Posterior vena cava (tissue), 2 donors: Measurements from ENCODE around the gene PLEKHO1. TPM values are rescaled to one million over a fixed set of nuclear protein-coding genes. Genes with fewer than 3 reads are reported as not detected.
"Not testable (repeated sequence)": the region's sequence is repeated elsewhere in the genome, so short reads cannot be mapped to it uniquely, and the experiment has no call there.

Experiments used
- DNase-seq: peaks from one replicate; pipeline ENCODE4 v3.0.0-alpha.2; 2020; ENCODE audit warnings: low spot score
- intact Hi-C, 2 donors: fragments of 100-400 bp; cut with DNase I; formaldehyde crosslinking; loops; one replicate each; pipeline versions ENCODE4 v1.14.1 to v1.14.2; 2022 to 2023
- total RNA-seq, 2 donors: library from RNA; stranded (reverse); fragmentation: NEBNext Ultra II Directional; extraction: Animal tissue kit (Norgen Biotek cat#: 25700); gene quantifications; one replicate each; pipeline ENCODE4 v1.2.1, GENCODE V29; 2021
- donor health status: DM: yes; HTN: yes; CAD: no.
- donor health status: DM: yes; HTN: yes; CAD: no.

The PLEKHO1 gene
- total RNA-seq, 2 donors from 2014 or later, result 55.6 to 103 TPM

DNA sequence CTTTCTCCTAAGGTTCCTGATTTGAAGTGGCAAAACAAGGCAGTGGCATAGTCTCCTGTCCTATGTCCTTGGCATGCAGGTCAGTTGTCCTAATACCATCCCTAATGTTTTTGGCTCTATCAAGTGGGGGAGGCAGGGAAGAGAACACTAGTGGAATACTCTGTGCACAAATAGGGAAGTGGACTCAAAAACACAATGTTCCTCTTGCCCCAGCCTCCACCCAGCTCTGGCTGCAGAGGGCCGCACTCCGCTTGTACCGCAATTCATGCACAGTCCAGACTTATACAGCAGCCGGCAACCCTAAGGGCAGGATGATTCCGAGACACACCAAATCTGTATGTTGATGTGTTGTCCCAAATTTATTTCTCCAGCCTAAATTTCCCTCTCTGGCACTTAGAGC is 14.5 kb downstream of the PLEKHO1 start:
- no peak for DNase-seq
- intact Hi-C loops, result loop anchor here in 1 of 2 donors (10.0 kb wide), 2 partner anchors 89 to 199 kb away; no protein-coding TSS in a partner anchor

DNA sequence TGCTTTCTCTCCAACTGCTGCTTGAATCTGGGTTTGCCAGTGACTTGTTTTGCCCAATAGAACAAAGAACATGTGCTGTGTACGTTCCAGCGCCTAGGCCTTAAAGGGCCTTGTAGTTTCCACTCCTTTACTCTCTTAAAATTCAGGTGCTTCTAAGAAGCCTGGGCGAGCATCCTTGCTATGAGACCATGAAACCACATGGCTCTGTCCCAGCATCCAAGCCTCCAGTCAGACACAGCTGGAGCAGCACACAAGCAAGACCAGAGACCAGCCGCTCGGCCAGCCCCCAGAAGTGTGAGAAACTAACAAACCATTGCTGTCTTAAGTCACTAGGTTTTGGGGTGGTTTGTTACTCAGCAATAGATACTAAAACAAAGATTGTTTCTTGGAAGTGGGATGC is 15.1 kb downstream of the PLEKHO1 start:
- no peak for DNase-seq
- intact Hi-C loops, result loop anchor here (5.0 to 10.0 kb wide), 3 partner anchors 90 to 200 kb away; no protein-coding TSS in a partner anchor

DNA sequence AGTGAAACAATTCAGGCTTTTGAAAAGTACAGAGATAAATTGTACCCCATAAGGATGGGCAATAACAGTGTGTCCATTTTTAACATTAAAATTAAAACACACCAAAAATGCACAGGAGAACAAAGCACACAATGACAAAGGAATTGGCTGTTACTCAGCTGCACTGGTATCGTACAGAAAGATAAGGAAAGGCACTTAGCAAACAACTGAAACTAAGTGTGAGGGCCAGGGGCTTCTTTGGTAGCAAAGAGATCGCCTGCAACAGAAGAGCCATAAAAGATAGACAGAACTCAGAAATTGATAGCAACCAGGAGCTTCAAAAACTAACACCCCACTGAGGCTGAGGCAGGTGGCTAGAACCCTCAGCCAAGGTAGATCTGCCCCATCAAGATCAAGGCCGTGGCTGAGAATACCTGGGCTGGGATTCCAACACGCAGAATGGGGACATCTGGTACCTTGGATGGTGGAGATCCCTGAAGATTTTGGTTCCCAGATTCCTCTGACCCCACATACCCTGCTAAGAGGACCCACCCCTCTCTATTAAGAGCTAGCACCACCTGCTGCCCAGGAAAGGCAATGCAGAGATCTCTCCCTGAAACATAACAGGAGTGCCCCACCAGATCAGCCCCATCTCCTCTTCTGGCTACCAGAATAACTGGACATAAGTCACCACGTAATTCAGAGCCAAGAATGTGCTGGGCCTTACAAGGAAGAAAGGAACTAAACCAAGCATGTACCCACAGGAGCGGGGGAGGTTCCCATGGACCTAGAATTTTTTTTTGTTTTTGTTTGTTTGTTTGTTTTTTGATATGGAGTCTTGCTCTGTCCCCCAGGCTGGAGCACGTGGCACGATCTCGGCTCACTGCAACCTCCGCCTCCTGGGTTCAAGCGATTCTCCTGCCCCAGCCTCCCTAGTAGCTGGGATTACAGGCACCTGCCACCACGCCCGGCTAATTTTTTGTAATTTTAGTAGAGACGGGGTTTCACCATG is 16.2 kb downstream of the PLEKHO1 start:
- DNase-seq, result no peak
- intact Hi-C loops, result loop anchor here (5.0 to 10.0 kb wide), 3 partner anchors 91 to 201 kb away; no protein-coding TSS in a partner anchor

DNA sequence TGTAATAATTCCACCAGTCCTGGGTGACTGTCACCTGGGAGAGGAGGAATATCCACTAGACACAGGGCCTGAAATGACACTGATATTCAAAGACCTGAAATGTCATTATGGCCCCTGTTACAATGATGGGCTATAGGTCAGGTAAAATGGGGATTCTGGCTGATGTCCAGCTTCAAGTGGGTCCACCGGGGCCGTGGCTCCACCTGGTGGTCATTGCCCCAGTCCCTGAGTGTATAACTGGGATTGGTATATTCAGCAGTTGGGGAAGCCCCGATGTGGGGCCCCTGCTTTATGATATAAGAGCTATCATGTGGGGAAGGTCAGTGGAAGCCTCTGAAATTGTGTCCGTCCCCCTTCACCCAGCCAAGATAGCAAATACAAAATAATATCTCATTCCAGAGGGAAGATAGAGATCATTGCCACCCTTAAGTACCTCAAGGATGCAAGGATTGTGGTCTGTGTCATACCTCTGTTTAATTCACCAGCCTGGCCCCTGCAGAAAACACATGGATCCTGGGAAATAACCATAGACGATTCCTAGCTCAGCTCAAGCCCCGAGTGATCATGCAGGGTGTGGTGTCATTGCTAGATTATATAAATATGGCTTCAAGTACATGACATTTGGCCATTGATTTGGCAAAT is 19.4 kb downstream of the PLEKHO1 start:
- DNase-seq, result peak; percentile 90
- intact Hi-C loops, result loop anchor here (5.0 to 10.0 kb wide), 3 partner anchors 94 to 204 kb away; no protein-coding TSS in a partner anchor

DNA sequence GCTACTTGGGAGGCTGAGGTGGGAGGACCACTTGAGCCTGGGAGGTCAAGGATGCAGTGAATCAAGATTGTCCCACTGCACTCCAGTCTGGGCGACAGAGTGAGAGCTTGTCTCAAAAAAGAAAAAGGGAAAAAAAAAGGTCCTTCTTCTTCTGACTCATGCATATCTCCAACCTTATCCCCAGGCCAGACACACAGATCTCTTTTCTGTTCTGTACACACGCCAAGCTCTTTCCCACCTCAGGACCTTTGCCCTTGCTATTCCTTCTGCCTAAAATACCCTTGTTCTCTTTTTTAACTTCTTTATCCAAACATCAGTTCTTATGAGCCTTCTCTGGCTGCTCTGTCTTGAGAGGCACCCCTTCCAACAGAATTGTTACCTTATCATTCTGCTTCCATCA is 22.1 kb downstream of the PLEKHO1 start:
- DNase-seq, result no peak
- intact Hi-C loops, result loop anchor here in 1 of 2 donors (5.0 kb wide), 1 partner anchor 210 kb away; no protein-coding TSS in a partner anchor

DNA sequence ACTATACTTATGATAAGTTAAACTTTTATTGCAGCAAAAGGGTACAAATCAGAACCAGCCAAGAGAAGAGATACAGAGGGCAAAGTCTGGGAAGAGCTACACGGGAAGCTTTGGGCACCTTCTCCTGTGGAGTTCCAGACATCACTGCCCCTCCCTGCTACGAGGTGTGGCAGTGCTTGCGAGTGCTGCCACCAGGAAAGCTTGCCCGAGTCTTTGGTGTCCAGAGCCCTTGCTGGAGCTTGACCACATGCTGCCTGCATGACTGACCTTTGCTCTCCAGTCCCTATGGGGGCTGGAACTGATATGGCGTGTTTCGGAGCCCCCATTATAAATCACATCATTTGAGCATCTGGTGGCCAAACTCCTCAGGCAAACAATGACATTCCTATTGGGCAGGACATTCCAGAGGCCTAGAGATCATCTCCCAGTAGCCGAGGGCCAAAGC is 23.4 kb downstream of the PLEKHO1 start:
- no peak for DNase-seq
- intact Hi-C loops, result loop anchor here in 1 of 2 donors (5.0 kb wide), 1 partner anchor 211 kb away; no protein-coding TSS in a partner anchor

DNA sequence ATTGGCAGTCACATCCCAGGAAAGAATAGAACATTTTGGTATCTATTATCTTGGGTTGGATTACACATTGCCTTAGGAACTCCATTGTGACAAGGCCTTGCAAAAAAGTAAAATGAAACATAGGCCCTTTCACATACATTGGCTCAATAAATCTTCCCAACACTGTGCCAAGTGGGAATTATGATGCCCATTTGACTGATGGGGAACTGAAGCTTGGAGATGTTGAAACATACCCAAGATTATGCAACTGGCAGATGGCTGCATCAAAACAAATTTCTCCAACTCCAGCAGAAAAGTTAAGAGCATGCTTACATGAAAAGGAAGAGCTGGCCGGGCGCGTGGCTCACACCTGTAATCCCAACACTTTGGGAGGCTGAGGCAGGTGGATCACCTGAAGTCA is 26.9 kb downstream of the PLEKHO1 start:
- intact Hi-C loops, result loop anchor here in 1 of 2 donors (5.0 kb wide), 1 partner anchor 94 kb away; no protein-coding TSS in a partner anchor
- DNase-seq, result no peak

DNA sequence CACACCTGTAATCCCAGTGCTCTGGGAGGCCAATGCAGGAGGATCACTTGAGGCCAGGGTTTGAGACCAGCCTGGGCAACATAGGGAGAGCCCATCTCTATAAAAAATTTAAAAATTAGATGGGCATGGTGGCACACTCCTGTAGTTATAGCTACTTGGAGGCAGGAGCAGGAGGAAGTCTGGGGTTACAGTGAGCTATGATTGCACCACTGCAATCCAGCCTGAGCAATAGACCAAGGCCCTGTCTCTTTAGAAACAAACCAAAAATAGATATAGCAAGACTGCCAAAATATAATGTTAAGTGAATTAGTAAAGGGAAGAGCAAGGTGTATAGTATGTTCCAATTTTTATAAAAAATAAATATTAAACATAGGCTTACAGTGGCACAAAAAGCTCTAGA is 28.8 kb downstream of the PLEKHO1 start:
- intact Hi-C loops, result loop anchor here in 1 of 2 donors (5.0 kb wide), 1 partner anchor 96 kb away; no protein-coding TSS in a partner anchor
- DNase-seq, result no peak

DNA sequence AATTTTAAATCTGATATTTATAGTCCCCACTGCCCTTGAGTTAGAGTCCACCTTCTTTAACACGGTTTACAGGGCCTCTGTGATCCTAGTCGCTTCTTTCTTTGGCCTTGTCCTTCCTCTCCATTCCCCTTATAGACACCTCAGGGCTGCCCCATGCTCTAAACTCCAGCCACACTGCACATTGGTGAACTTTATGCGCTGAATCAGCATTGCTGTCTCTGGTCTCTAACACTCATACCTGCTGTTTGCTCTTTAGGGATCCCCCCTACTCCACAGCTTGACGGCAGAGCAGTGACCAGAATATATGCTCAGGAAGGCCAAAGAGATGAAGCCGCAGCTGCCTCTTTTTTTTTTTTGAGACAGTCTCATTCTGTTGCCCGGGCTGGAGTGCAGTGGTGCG is 30.2 kb downstream of the PLEKHO1 start:
- DNase-seq, result no peak

DNA sequence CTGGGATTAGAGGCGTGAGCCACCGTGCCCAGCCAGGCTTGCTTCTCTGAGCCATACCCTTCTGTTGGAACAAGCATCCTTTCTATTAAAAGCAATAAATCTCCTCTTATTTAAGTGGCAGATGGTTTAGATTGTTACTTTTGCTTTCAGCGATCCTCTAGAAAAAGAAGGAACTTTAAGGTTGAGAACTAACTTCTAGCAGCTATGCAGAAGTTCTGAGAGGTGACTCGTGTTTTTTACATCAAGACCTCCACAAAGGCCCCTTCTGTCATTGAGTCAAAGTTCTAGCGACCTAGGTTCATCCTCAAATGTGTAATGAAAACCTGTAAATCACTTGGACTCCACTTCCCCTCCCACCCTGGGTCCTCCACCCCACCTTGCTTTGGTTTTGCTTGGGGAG is 30.8 kb downstream of the PLEKHO1 start:
- intact Hi-C loops, result no loop called here
- no peak for DNase-seq

More for the DNA sequence above, 30.2 kb downstream of the PLEKHO1 start:
- intact Hi-C loops, result loop anchor here in 1 of 2 donors (5.0 kb wide), 1 partner anchor 98 kb away; no protein-coding TSS in a partner anchor

DNA sequence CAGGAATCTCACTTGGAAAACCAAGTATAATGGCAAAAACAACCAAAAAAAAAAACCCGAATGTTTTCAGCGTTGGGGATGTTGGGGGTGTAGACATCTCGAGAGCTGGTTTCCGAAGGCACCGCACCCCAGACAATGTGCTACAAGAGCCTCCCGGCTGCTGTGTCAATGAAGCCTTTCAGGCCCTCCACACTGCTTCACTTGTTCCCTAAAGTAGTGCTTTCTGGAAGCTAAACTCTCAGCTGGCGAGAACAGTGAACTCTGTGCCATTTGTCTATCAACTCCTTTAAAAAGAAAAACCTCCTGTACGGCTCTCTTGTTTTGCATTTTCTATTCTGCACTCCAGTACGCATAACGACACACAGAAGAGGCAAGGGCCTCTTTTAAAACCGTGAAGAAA is 32.5 kb downstream of the PLEKHO1 start:
- intact Hi-C loops, result no loop called here
- DNase-seq, result no peak

DNA sequence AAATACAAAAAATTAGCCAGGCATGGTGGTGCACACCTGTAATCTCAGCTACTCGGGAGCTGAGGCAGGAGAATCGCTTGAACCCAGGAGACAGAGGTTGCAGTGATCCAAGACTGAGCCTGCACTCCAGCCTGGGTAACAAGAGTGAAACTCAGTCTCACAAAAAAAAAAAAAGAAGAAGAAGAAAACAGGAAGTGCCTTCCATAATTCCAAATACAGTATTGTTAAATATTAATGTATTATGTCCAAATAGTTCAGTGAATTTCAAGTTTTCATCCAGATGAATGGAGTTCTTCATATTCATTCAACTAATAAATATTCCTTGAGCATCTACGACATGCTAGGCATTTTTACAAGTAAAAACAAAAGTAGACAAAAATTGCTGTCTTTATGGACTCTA is 33.3 kb downstream of the PLEKHO1 start:
- intact Hi-C loops, result no loop called here
- DNase-seq, result no peak

DNA sequence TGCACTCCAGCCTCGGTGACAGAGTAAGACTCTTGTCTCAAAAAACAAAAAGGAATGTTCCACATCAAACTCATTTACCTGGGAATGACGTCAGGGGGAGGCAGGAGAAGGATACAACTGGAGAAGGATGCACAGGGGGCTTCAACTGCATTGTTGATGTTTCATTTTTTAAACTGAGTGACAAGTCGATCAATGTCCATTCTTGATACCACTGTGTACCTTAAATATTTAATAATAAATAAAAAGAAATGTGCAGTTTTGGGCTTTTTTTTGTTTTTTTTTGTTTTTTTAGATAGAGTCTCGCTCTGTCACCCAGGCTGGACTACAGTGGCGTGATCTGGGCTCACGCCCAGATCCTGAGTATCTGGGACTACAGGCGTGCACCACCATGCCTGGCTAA is 35.8 kb downstream of the PLEKHO1 start:
- no peak for DNase-seq
- intact Hi-C loops, result loop anchor here in 1 of 2 donors (5.0 kb wide), 1 partner anchor 223 kb away; no protein-coding TSS in a partner anchor

DNA sequence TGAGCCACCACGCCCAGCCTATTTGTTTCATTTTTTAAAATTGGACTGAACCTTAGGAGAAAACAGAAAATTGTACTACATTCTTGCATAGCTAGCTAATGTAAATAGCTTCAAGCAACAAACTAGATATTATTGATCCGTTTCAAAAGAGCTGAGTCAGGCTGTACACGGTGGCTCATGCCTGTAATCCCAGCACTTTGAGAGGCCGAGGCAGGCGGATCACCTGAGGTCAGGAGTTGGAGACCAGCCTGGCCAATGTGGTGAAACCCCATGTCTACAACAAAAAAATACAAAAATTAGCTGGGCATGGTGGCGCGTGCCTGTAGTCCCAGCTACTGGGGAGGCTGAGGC is 36.7 kb downstream of the PLEKHO1 start:
- DNase-seq, result not testable (repeated sequence)
- intact Hi-C loops, result loop anchor here in 1 of 2 donors (5.0 kb wide), 1 partner anchor 224 kb away; no protein-coding TSS in a partner anchor

DNA sequence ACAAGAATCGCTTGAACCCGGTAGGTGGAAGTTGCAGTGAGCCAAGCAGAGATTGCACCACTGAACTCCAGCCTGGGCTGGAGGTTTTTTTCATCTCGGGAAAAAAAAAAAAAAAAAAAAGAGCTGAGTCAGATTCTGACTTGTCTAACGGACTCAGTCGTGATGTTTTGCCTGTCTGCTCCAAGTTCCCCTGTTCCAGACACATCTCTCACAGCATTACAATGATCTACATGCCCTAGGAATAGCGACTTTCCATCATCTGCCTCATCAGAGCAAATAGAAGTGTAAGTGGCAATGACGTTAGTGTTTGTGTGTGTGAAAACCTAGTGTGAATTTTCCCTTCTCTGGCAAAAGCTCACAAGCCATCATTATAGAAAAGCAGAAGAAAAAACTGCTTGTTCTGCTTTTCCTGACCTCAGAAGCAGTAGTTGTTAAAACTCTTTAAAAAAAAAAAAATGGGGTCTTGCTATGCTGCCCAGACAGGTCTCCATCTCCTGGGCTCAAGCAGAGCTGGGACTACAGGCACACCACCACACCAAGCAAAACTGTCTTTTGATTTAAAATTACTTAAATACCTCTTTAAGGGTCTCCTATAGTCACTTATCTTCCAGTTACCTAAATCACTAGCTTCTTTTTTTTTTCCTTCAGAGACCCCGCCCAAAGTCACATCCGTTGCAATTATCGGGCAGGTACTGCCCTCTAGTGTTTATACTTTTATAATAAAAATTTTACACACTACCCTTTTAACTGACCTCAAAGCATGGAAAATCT is 37.3 kb downstream of the PLEKHO1 start:
- intact Hi-C loops, result loop anchor here in 1 of 2 donors (5.0 kb wide), 1 partner anchor 225 kb away; no protein-coding TSS in a partner anchor
- DNase-seq, result no peak

DNA sequence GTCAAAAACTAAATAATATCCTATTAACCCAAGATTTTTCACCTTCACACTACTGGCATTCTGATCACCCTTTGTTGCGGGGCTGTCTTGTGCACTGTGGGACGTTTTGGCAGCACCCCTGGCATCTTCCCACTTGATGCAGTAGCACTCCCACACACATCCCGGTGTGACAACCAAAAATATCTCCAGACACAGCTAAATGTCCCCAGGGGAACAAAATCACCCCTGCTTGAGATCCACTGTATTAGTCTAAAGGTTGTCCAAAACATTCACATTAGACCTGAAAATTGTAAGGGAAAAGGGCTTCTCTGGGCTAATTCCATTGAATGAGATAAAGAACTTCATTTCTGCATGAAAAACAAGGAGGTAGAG is 37.8 kb downstream of the PLEKHO1 start:
- no peak for DNase-seq
- intact Hi-C loops, result loop anchor here in 1 of 2 donors (5.0 kb wide), 1 partner anchor 225 kb away; no protein-coding TSS in a partner anchor

DNA sequence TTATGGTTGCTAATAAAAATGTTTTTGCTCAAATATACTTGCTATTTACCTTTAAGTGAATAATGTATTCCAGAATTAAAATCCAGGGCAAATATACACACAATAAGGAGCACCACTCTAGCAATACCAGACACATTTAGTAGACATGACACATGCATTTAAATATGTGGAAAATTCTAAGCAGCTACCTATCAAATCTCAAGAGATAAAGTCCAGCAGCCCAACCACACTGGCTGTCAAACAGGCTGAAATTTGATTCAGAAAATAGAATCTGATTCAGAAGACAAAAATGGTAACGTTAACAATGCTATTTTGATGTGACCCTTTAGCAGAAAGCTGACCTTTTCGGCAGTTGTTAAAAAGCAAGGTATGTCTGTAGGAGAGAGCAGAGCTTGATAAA is 42.3 kb downstream of the PLEKHO1 start:
- no peak for DNase-seq
- intact Hi-C loops, result no loop called here

DNA sequence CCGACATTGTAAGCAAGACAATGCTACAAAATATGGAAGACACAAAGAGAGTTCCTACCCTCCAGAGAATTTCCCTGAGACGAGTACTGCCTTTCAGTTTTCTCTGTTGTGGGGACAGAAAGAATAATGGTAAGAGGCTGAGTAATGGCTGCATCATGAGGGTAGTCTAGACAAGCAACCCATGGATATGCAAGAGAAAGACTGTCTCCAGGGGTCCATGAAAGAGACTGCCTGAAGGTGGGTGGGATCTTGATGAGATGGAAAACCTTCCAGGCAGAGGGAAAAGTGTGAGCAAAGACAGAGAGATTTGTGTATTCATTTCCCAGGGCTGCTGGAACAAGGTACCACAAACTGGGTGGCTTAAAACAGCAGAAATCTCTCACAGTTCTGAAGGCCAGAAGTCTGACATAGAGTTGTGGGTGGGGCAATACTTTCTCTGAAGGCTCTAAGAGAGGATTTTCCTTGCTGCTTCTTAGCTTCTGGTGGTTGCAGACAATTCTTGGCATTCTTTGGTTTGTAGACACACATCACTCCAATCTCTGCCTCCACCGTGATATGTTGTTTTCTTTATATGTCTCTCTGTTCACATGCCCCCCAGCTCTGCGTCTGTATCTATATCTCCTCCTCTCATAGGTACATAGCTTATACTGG is 44.8 kb downstream of the PLEKHO1 start:
- intact Hi-C loops, result no loop called here
- no peak for DNase-seq
